Measurements from ENCODE around the gene ITGA2B.
"Not testable (repeated sequence)": the region's sequence is repeated elsewhere in the genome, so short reads cannot be mapped to it uniquely, and the experiment has no call there.

The ITGA2B gene

DNA sequence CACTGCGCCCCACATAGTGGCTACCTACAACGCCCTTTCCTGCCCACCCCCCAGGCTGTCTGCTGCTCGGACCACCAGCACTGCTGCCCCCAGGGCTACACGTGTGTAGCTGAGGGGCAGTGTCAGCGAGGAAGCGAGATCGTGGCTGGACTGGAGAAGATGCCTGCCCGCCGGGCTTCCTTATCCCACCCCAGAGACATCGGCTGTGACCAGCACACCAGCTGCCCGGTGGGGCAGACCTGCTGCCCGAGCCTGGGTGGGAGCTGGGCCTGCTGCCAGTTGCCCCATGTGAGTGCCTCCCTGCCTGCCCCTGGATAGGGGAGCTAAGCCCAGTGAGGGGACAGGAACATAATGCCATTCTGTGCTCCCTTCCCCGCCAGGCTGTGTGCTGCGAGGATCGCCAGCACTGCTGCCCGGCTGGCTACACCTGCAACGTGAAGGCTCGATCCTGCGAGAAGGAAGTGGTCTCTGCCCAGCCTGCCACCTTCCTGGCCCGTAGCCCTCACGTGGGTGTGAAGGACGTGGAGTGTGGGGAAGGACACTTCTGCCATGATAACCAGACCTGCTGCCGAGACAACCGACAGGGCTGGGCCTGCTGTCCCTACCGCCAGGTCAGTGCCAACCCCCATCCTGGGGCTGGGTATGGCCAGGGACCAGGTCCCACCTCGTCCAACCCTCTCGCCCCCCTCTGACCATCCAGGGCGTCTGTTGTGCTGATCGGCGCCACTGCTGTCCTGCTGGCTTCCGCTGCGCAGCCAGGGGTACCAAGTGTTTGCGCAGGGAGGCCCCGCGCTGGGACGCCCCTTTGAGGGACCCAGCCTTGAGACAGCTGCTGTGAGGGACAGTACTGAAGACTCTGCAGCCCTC, 37.3 kb downstream of the ITGA2B start:
- DNase-seq (ENCODE audit: low read depth), result no peak

DNA sequence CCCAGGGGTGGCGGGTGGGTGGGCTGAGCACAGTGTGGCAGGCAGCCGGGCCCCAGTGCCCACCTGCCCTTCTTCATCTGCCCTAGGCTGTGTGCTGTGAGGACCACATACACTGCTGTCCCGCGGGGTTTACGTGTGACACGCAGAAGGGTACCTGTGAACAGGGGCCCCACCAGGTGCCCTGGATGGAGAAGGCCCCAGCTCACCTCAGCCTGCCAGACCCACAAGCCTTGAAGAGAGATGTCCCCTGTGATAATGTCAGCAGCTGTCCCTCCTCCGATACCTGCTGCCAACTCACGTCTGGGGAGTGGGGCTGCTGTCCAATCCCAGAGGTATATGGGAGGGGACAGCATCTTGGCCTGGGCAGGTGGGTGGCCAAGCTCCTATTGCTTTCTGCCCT, 38.0 kb downstream of the ITGA2B start:
- DNase-seq (ENCODE audit: low read depth), result no peak

DNA sequence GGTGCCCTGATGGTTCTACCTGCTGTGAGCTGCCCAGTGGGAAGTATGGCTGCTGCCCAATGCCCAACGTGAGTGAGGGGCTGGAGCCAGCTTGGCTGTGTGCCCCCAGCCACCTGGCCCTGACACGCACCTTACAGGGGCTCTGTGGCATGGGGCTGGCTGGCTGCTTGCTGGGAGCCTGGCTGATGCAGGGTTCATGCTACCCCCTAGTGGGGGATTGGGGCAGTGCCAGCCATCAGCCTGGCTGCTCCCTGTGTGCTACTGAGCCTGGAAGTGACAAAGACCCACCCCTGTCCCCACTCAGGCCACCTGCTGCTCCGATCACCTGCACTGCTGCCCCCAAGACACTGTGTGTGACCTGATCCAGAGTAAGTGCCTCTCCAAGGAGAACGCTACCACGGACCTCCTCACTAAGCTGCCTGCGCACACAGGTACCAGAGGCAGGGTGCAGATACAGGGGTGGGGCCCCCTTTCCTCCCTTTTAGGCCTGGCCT, 38.7 kb downstream of the ITGA2B start:
- peak; percentile 66 for DNase-seq (ENCODE audit: low read depth)

DNA sequence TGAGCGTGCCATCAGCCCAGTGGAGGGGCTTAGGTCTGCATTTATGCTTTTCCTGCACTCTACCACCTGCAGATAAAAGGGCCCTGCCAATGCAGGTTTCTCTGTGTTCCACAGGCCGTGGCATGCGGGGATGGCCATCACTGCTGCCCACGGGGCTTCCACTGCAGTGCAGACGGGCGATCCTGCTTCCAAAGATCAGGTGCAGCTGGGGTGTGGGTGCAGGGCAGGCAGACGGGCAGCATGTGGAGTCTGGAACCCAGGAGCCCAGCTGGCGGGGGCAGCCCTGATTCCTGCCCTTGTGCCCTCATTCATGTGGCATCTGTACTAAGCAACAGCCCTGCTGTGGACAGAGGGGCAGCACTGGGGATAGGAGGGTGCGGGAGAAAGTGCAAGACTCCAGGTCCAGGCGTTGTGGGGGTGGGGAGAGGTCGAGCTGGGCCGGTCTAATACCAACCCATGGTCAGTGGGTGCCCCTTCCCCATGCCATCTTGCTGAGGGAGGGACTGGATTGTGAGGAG, 39.8 kb downstream of the ITGA2B start:
- DNase-seq (ENCODE audit: low read depth), result no peak

DNA sequence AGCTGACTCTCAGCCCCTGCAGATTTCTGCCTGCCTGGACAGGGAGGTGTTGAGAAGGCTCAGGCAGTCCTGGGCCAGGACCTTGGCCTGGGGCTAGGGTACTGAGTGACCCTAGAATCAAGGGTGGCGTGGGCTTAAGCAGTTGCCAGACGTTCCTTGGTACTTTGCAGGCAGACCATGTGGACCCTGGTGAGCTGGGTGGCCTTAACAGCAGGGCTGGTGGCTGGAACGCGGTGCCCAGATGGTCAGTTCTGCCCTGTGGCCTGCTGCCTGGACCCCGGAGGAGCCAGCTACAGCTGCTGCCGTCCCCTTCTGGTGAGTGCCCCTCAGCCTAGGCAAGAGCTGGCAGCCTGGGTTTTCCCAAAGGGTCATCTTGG, 40.5 kb downstream of the ITGA2B start:
- DNase-seq (ENCODE audit: low read depth), result no peak

GRCh38 chr17:44348234-44348987, 41.0 kb downstream of the ITGA2B start:
- no peak for DNase-seq (ENCODE audit: low read depth)

DNA sequence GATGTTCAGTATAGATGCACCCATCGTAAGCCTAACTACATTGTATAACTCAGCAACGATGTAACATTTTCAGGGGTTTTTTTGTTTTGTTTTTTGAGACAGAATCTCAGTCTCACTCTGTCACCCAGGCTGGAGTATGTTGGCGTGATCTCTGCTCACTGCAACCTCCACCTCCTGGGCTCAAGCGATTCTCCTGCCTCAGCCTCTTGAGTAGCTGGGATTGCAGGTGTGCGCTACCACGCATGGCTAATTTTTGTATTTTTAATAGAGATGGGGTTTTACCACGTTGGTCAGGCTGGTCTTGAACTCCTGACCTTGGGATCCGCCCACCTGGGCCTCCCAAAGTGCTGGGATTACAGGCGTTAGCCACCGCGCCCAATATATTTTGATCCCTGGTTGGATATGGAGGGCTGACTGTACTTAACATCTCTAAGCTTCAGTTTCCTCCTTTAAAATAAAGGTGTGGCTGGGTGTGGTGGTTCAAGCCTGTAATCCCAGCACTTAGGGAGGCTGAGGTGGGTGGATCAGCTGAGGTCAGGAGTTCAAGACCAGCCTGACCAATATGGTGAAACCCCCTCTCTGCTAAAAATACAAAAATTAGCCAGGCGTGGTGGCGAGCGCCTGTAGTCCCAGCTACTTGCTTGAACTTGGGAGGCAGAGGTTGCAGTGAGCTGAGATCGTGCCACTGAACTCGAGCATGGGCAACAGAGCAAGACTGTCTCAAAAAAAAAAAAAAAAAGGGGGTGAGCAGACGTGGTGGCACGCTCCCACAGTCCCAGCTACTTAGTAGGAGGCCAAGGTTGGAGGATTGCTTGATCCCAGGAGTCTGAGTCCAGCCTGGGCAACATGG, 42.0 kb downstream of the ITGA2B start:
- DNase-seq (ENCODE audit: low read depth), result not testable (repeated sequence)

- DNase-seq (ENCODE audit: low read depth), result no peak
Observed at GRCh38 chr17:44346064-44346844, 43.2 kb downstream of the ITGA2B start.

DNA sequence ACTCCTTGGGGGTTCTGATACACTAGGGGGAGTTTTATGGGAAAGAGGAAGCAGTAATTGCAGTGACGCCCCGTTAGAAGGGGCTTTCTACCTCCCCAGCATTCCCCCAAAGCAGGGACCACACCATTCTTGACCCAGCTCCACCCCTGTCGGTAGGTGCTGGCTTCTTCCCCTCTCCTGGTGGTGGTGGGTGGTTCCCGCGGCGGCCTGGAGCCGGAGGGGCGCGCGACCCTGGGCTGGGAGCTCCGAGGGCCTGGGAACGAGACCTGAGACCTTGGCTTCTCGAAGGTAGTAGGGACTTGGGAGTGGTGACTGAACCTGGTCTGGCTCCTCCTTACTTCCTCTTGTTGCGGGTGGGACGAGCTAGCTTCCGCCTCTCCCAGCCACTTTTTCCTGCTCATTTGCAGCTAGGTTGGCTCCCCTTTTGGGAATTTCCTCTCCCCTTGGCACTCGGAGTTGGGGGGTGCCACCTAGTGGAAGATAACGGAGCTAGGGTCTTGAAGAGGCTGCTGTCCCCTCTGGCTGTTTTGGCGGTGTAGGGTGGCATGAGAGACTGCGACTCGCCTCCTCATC, 43.9 kb downstream of the ITGA2B start:
- peak; percentile 28 for DNase-seq (ENCODE audit: low read depth)

GRCh38 chr17:44344939-44345453, 44.5 kb downstream of the ITGA2B start, which contains the start of gene GRN:
Gene GRN (plus strand): TSS chr17:44345302. CDS start chr17:44349165, 3,863 bp downstream.
- DNase-seq (ENCODE audit: low read depth), result peak; percentile 72

GRCh38 chr17:44343510-44344209, 45.8 kb downstream of the ITGA2B start:
- DNase-seq (ENCODE audit: low read depth), result no peak

DNA sequence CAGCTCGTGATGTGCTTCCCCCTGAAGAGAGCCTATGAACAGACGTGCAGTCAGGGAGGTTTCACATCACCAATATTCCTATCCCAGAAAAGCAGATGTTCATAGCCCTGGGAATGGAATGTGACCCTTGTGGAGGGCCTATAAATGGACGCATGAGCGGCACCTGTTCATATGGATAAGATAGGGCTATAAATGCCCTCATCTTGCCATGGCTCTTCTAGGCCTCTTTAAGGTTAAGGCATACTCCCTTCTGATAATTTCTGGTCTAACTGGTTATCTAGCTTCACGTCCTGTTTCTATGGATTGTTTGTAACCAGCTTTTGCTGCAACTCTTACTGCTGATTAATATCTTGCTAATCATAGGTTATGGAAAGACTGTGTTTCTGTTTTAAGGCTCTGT, 48.9 kb downstream of the ITGA2B start:
- DNase-seq (ENCODE audit: low read depth), result not testable (repeated sequence)

- no peak for DNase-seq (ENCODE audit: low read depth)
Observed at GRCh38 chr17:44338702-44339101, 50.7 kb downstream of the ITGA2B start.

GRCh38 chr17:44335968-44336367, 53.5 kb downstream of the ITGA2B start:
- no peak for DNase-seq (ENCODE audit: low read depth)

- no peak for DNase-seq (ENCODE audit: low read depth)
Observed at GRCh38 chr17:44335564-44335963, 53.9 kb downstream of the ITGA2B start.

DNA sequence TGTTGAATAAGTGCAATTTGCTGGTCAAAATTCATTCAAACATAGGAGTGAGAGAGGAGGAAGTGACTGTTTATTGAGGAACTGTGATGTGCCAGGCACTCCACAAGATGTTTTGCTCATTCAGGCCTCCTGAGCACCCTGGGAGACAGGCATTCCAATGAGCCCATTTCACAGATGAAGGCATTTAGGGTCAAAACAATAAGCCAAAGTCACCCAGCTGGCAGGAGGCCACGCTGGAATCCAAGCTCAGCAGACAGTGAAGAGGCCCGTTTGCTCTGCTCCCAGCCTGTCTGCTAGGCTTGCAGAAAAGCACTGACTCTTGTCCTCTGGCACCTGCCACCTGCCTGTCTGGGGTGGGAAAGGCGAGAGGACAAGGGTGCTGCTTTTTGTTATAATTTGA, 54.7 kb downstream of the ITGA2B start:
- DNase-seq (ENCODE audit: low read depth), result no peak

GRCh38 chr17:44334315-44334714, 55.1 kb downstream of the ITGA2B start:
- DNase-seq (ENCODE audit: low read depth), result no peak

DNA sequence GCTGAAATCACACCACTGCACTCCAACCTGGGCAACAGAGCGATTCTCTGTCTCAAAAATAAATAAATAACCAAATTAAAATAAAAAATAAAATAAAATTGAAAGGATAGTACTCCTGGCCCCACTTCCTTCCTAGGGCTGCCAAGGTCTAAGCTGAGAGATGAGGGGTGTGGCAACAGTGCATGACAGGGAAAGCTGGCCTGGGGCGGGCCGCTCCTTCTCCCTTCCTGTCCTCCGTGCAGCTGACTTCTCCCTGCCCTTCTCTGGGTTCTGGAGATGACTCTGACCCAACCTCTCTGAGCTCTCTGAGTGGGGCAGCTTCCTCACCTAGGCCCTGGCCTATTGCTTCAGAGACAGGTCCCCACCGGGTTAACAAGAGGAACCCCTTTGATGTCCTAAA, 56.1 kb downstream of the ITGA2B start:
- no peak for DNase-seq (ENCODE audit: low read depth)

DNA sequence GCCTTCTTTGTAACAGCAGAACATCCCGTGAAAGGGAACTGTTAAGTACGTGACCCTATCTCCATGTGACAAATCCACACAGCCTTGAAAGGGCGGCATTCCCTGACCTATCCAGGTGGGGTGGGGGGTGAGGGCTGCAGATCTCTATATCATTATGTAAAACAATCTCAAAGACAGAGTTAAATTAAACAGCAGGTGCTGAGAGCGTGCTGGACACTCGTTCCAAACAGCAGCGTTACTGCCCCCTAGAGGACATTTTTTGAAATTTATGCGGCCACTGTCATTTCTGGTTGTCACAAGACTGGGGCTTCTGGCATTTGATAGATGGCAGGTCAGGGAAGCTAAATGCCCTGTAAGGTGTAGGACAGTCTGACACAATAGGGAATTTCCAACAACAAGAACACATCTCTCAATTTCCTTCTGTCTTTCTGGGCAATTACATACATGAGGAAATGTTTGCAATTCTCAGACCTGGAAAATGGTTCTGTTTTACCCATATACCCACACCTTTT, 58.1 kb downstream of the ITGA2B start:
- peak; percentile 60 for DNase-seq (ENCODE audit: low read depth)

DNA sequence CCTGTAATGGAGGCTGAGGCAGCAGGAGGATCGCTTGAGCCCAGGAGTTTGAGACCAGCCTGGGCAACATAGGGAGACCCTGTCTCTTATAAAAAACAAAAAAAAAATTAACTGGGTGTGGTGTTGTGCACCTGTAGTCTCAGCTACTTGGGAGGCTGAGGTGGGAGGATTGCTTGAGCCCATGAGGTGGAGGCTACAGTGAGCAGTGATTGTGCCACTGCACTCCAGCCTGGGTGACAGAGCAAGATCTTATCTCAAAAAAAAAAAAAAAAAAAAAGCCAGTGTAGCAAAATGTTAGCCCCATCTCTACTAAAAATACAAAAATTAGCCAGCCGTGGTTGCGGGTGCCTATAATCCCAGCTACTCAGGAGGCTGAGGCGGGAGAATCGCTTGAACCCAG, 59.2 kb downstream of the ITGA2B start:
- not testable (repeated sequence) for DNase-seq (ENCODE audit: low read depth)
